Measurements from ENCODE around the gene MS4A5. TPM values are rescaled to one million over a fixed set of nuclear protein-coding genes. Genes with fewer than 3 reads are reported as not detected.

MS4A5 gene
- total RNA-seq, 2 donors from 2014 or later, result not detected

GRCh38 chr11:60468829-60469228 is 39.5 kb downstream of the MS4A5 start:
- intact Hi-C loops (cut with DNase I), result no loop called here
- no peak for DNase-seq (ENCODE audit: low spot score)

GRCh38 chr11:60469723-60470122 is 40.4 kb downstream of the MS4A5 start:
- DNase-seq (ENCODE audit: low spot score), result no peak
- intact Hi-C loops (cut with DNase I), result no loop called here

GRCh38 chr11:60477035-60477445 is 47.7 kb downstream of the MS4A5 start:
- intact Hi-C loops (cut with DNase I), result no loop called here
- no peak for DNase-seq (ENCODE audit: low spot score)

- intact Hi-C loops (cut with DNase I), result no loop called here
- DNase-seq (ENCODE audit: low spot score), result no peak
Observed at GRCh38 chr11:60482361-60482760, 53.0 kb downstream of the MS4A5 start.

GRCh38 chr11:60485987-60486386 is 56.6 kb downstream of the MS4A5 start:
- no peak for DNase-seq (ENCODE audit: low spot score)
- intact Hi-C loops (cut with DNase I), result no loop called here

- no peak for DNase-seq (ENCODE audit: low spot score)
- intact Hi-C loops (cut with DNase I), result no loop called here
Observed at GRCh38 chr11:60492488-60493009, 63.2 kb downstream of the MS4A5 start, which contains the start of gene MS4A12. Gene MS4A12, plus strand, starts transcription at chr11:60492778. Its CDS starts 4,541 bp downstream, at chr11:60497319.

GRCh38 chr11:60493454-60493853 is 64.1 kb downstream of the MS4A5 start:
- intact Hi-C loops (cut with DNase I), result no loop called here
- no peak for DNase-seq (ENCODE audit: low spot score)

Other genes starting within 250 kb of the MS4A5 start
- 100 to 1,000 TPM in 1 of 2 donors, 10 to 100 TPM in 1; 50.3 to 190 TPM for gene MS4A6A, start 246.5 kb upstream of the MS4A5 start, total RNA-seq
- 1 to 10 TPM; 1.3 to 7.6 TPM for gene MS4A4E, start 186.4 kb upstream of the MS4A5 start, total RNA-seq
- 10 to 100 TPM; 30.1 to 72.0 TPM for gene MS4A4A, start 148.9 kb upstream of the MS4A5 start, total RNA-seq
- not detected for gene MS4A6E, start 102.3 kb upstream of the MS4A5 start, total RNA-seq
- gene MS4A7, start 51.0 kb upstream of the MS4A5 start, total RNA-seq, result 10 to 100 TPM; 52.5 to 82.7 TPM
- gene MS4A14, start 33.1 kb upstream of the MS4A5 start, total RNA-seq, result 1 to 10 TPM; 2.2 to 4.4 TPM
- gene MS4A1, start 26.3 kb downstream of the MS4A5 start, total RNA-seq, result 1 to 10 TPM; 1.8 to 2.5 TPM
- not detected for gene MS4A12, start 63.2 kb downstream of the MS4A5 start, total RNA-seq
- not detected for gene MS4A13, start 85.8 kb downstream of the MS4A5 start, total RNA-seq